ENCODE data around the gene DENND1A. TPM values are rescaled to one million over a fixed set of nuclear protein-coding genes. Genes with fewer than 3 reads are reported as not detected.
"Not testable (repeated sequence)": the region's sequence is repeated elsewhere in the genome, so short reads cannot be mapped to it uniquely, and the experiment has no call there.

DENND1A gene
- total RNA-seq, 1 donor: 35.6 TPM

- Histone ChIP-seq H3K4me1 (ENCODE audit: insufficient read depth, low read length) (peaks cover 5% of the 10 kb centered on the region), H3K4me3 (ENCODE audit: low read length) (no peak overlapping the region)
Observed at GRCh38 chr9:123957731-123958130, 27.8 kb upstream of the DENND1A start.

DNA sequence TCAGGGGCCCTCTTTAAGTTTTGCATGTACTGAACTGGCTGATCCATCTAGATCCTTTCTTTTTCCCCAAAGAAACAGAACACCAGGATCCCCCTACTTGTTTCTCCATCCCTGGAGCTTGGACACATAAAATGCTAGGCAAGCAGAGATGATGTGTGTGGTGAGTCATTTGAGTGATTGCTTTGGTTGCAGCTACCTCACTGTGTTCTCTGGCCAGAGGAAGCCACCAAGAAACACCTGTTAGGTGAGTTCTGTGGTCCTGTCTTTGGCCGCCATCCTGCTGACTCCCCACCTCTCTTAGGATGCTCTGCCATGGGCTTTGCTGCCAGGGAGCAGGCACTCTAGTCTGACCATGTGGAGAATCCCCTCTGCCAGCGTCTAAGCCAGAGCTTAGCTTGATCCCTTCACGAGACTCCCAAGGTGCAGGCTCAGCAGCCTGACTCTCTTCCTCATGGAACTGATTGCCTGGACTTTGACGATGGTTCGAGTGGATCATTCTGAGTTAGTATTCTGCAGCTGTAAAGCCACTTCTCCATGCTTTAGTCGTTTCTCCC is 27.3 kb upstream of the DENND1A start:
- Histone ChIP-seq H3K4me1 (ENCODE audit: insufficient read depth, low read length) (peaks cover 5% of the 10 kb centered on the region), H3K27me3 (ENCODE audit: insufficient read depth, low read length) (no peaks in the 10 kb centered on the region), H3K9me3 (ENCODE audit: low read depth, low read length) (no peaks in the 10 kb centered on the region), H3K4me3 (ENCODE audit: low read length) (no peak overlapping the region)

More at GRCh38 chr9:123957731-123958130, 27.8 kb upstream of the DENND1A start:
- Histone ChIP-seq H3K9me3 (ENCODE audit: low read depth, low read length) (no peaks in the 10 kb centered on the region), H3K27me3 (ENCODE audit: insufficient read depth, low read length) (no peaks in the 10 kb centered on the region)

DNA sequence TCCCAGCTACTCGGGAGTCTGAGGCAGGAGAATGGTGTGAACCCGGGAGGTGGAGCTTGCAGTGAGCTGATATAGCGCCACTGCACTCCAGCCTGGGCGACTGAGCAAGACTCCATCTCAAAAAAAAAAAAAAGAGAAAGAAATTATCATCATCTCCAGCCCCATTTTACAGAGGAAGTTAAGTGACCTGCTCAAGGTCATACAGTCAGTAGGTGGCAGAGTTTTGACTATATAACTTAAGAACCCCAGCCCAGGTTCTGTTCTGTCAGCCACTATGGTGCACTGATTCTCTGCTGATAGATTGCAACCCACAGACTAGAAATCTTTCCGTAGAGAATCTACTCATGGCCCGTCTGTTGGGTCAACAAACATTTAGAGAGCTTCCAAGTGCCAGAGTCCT is 25.7 kb upstream of the DENND1A start:
- no peaks in the 10 kb centered on the region for H3K27me3 ChIP-seq (ENCODE audit: insufficient read depth, low read length)
- no peaks in the 10 kb centered on the region for H3K9me3 ChIP-seq (ENCODE audit: low read depth, low read length)
- H3K4me1 ChIP-seq (ENCODE audit: insufficient read depth, low read length): peaks cover 5% of the 10 kb centered on the region
- no peak overlapping the region for H3K4me3 ChIP-seq (ENCODE audit: low read length)

GRCh38 chr9:123954518-123955280 is 24.8 kb upstream of the DENND1A start:
- Histone ChIP-seq H3K27me3 (ENCODE audit: insufficient read depth, low read length) (no peaks in the 10 kb centered on the region), H3K4me3 (ENCODE audit: low read length) (no peak overlapping the region), H3K4me1 (ENCODE audit: insufficient read depth, low read length) (peaks cover 5% of the 10 kb centered on the region), H3K9me3 (ENCODE audit: low read depth, low read length) (no peaks in the 10 kb centered on the region)

GRCh38 chr9:123952641-123953495 is 22.9 kb upstream of the DENND1A start:
- no peaks in the 10 kb centered on the region for H3K27me3 ChIP-seq (ENCODE audit: insufficient read depth, low read length)
- no peak overlapping the region for H3K4me3 ChIP-seq (ENCODE audit: low read length)
- H3K9me3 ChIP-seq (ENCODE audit: low read depth, low read length): no peaks in the 10 kb centered on the region
- H3K4me1 ChIP-seq (ENCODE audit: insufficient read depth, low read length): peaks cover 5% of the 10 kb centered on the region

DNA sequence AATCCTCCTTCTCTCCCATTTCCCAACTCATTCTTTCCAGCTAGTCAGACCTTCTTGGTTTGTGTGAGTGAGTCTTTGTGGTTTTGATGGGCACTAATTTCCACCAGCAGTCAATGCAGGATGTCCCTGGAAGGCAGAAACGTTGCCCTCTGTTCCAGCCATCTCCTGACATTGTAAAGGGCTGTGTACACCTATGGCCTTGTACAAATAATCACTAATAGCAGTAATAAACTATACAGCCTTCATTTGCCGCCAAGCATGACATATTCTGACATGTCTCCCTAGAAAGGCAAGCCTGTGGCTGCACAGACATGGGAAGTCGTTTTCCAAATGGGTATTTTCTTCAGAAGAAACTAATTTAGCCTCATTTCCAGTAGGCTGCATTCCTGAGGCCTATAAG is 18.4 kb upstream of the DENND1A start:
- Histone ChIP-seq H3K27me3 (ENCODE audit: insufficient read depth, low read length) (no peaks in the 10 kb centered on the region), H3K4me1 (ENCODE audit: insufficient read depth, low read length) (no peaks in the 10 kb centered on the region), H3K9me3 (ENCODE audit: low read depth, low read length) (no peaks in the 10 kb centered on the region), H3K4me3 (ENCODE audit: low read length) (no peak overlapping the region)

GRCh38 chr9:123947326-123947725 is 17.4 kb upstream of the DENND1A start:
- Histone ChIP-seq H3K9me3 (ENCODE audit: low read depth, low read length) (no peaks in the 10 kb centered on the region), H3K27me3 (ENCODE audit: insufficient read depth, low read length) (no peaks in the 10 kb centered on the region), H3K4me1 (ENCODE audit: insufficient read depth, low read length) (no peaks in the 10 kb centered on the region), H3K4me3 (ENCODE audit: low read length) (no peak overlapping the region)

DNA sequence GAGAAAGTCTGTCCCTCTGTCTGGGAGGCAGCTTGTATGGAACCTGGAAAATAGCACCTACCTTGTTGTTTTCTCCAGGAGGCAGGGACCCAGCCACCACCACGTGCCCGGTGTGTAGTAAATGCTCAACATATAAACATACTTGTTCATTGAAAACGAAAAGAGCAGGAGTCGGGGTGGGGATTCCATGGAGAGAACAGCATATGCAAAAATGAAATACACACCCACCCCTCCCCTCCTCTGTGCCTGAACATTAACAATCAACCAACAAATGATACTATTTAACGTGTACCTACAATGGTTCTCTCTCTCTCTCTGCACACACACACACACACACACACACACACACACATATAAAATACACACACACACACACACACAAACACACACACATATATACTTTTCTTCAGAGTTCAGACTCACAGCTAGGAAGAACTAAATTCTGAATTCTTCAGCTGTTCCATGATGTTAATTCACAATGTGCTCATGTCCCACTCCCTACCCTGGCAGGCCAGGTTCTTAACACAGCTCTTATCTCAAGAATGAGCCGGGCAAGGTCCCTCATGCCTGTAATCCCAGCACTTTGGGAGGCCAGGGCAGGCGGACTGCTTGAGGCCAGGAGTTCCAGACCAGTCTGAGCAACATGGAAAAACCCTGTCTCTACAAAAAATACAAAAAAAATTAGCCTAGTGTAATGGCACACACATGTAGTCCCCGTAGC is 16.3 kb upstream of the DENND1A start:
- no peaks in the 10 kb centered on the region for H3K27me3 ChIP-seq (ENCODE audit: insufficient read depth, low read length)
- H3K9me3 ChIP-seq (ENCODE audit: low read depth, low read length): no peaks in the 10 kb centered on the region
- no peaks in the 10 kb centered on the region for H3K4me1 ChIP-seq (ENCODE audit: insufficient read depth, low read length)
- H3K4me3 ChIP-seq (ENCODE audit: low read length): no peak overlapping the region

GRCh38 chr9:123945532-123945931 is 15.6 kb upstream of the DENND1A start:
- no peaks in the 10 kb centered on the region for H3K9me3 ChIP-seq (ENCODE audit: low read depth, low read length)
- no peaks in the 10 kb centered on the region for H3K4me1 ChIP-seq (ENCODE audit: insufficient read depth, low read length)

DNA sequence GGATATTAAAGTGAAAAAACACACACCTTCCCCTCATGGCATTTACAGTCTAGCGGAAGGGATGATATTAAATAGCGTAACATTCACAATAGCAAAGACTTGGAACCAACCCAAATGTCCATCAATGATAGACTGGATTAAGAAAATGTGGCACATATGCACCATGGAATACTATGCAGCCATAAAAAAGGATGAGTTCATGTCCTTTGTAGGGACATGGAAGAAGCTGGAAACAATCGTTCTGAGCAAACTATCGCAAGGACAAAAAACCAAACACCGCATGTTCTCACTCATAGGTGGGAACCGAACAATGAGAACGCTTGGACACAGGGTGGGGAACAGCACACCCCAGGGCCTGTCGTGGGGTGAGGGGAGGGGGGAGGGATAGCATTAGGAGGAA is 14.5 kb upstream of the DENND1A start:
- not testable (repeated sequence) for H3K9me3 ChIP-seq (ENCODE audit: low read depth, low read length); H3K4me3 ChIP-seq (ENCODE audit: low read length); H3K27me3 ChIP-seq (ENCODE audit: insufficient read depth, low read length); H3K4me1 ChIP-seq (ENCODE audit: insufficient read depth, low read length)

More at GRCh38 chr9:123945532-123945931, 15.6 kb upstream of the DENND1A start:
- Histone ChIP-seq H3K4me3 (ENCODE audit: low read length) (no peak overlapping the region), H3K27me3 (ENCODE audit: insufficient read depth, low read length) (no peaks in the 10 kb centered on the region)

DNA sequence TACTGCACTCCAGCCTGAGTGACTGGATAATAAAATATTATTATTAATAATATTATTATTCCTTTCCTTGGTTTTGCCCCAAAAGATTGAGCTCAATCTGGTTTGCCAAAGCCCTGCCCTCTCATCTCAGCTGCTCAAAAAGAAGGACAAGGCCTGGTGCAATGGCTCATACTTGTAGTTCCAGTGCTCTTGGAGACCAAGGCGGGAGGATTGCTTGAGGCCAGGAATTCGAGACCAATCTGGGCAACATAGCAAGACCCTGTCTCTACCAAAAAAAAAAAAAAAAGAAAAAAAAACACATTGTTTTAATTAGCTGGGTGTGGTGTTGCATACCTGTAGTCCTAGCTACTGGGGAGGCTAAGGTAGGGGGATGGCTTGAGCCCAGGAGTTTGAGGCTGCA is 13.7 kb upstream of the DENND1A start:
- H3K27me3 ChIP-seq (ENCODE audit: insufficient read depth, low read length): no peaks in the 10 kb centered on the region
- no peaks in the 10 kb centered on the region for H3K9me3 ChIP-seq (ENCODE audit: low read depth, low read length)
- no peak overlapping the region for H3K4me3 ChIP-seq (ENCODE audit: low read length)
- no peaks in the 10 kb centered on the region for H3K4me1 ChIP-seq (ENCODE audit: insufficient read depth, low read length)

- H3K4me3 ChIP-seq (ENCODE audit: low read length): no peak overlapping the region
- no peaks in the 10 kb centered on the region for H3K4me1 ChIP-seq (ENCODE audit: insufficient read depth, low read length)
- H3K27me3 ChIP-seq (ENCODE audit: insufficient read depth, low read length): no peaks in the 10 kb centered on the region
- no peaks in the 10 kb centered on the region for H3K9me3 ChIP-seq (ENCODE audit: low read depth, low read length)
Observed at GRCh38 chr9:123942542-123942941, 12.6 kb upstream of the DENND1A start.

DNA sequence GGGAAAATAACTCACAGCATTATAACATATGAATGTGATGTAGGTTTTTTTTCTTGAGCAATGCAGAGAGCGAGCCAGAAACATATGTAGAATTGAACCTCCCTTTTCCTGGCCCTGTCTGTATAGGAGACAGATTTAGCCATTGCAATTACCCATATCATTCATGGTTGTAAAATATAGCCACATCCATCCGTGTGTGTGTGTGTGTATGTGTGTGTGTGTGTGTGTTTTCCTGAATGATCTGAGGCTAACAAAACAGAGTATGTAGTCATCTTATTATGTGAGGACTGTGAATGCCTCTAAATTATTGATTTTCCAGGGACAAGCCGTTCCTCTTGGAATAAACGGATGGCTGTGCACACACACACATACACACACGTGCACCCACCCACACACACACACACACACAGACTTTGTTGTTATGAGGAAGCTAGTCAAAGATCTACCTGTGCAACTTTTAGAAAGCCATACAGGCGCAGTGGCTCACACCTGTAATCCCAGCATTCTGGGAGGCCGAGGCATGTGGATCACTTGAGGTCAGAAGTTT is 11.7 kb upstream of the DENND1A start:
- no peaks in the 10 kb centered on the region for H3K4me1 ChIP-seq (ENCODE audit: insufficient read depth, low read length)
- H3K27me3 ChIP-seq (ENCODE audit: insufficient read depth, low read length): no peaks in the 10 kb centered on the region
- no peak overlapping the region for H3K4me3 ChIP-seq (ENCODE audit: low read length)
- no peaks in the 10 kb centered on the region for H3K9me3 ChIP-seq (ENCODE audit: low read depth, low read length)

DNA sequence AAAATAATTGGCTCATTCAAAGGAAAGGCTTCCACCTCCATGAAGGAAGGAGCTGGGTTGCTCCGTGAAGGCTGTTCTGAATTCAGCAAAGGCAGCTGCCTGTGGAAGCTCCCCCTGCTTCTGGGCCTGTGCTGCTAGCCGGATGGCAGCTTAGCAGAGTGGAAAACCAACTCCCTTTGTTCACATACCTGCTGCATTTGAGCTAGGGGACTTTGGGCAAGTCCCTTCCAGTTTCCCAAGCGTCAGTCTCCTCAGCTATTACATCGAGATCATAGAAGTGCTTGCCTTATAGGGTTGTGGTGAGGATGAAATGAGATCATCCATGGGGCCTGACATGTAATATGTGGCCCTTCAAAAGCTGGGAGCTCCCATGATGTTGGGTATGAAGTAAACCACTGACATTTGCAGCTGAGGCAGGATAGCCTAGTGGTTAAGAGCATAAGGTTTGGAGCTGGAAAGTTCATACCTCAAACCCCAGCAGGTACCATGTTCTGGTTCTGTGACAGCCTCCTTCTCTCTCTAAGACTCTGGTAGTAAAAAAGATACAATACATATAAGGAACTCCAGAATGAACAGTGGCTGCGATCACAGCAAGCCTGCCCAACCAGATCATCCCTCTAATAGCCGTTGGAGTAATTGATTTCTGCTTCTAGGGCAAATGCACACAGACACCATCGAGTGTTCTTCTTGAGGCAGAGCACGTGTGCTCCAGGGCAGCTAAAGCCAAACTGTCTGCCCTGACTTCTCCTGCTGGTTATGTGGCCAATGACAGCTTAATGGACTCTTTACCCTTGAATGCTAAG is 11.0 kb upstream of the DENND1A start:
- no peaks in the 10 kb centered on the region for H3K27me3 ChIP-seq (ENCODE audit: insufficient read depth, low read length)
- H3K4me1 ChIP-seq (ENCODE audit: insufficient read depth, low read length): no peaks in the 10 kb centered on the region
- no peak overlapping the region for H3K4me3 ChIP-seq (ENCODE audit: low read length)
- H3K9me3 ChIP-seq (ENCODE audit: low read depth, low read length): no peaks in the 10 kb centered on the region
